Measurements from ENCODE around the gene ABCB6. TPM values are rescaled to one million over a fixed set of nuclear protein-coding genes. Genes with fewer than 3 reads are reported as not detected.

ABCB6 gene
- total and polyA plus RNA-seq, 2 of the 8 experiments (the other 6 are each of a cell fraction or from before 2014, with no cell fraction given): 44.9 to 50.6 TPM

- TF ChIP-seq ATF2 (IDR thresholded peaks at IDR 0.05; ENCODE audit: low read length): no peak
- no peak for TF ChIP-seq FOSL1 (IDR thresholded peaks at IDR 0.05; ENCODE audit: insufficient read depth, low read depth, low read length)
- TF ChIP-seq HDAC6 (IDR thresholded peaks at IDR 0.05; ENCODE audit: low read depth, low read length): no peak
- peak; percentile 5 for TF ChIP-seq ASH2L (IDR thresholded peaks at IDR 0.05; ENCODE audit: low read length)
- no peak for TF ChIP-seq CEBPB (IDR thresholded peaks at IDR 0.05; ENCODE audit: low read depth, low read length)
- TF ChIP-seq SIRT6 (IDR thresholded peaks at IDR 0.05; ENCODE audit: low read length): no peak
- TF ChIP-seq SRF (IDR thresholded peaks at IDR 0.05; ENCODE audit: low read depth, low read length): no peak
- no peak; the same call in 1 of the 2 replicates for TF ChIP-seq E2F6 (IDR thresholded peaks at IDR 0.05)
- TF ChIP-seq ZNF274 (IDR thresholded peaks at IDR 0.05; ENCODE audit: borderline replicate concordance, extremely low read depth, low read length): no peak
- TF ChIP-seq NRF1 (IDR thresholded peaks at IDR 0.05; ENCODE audit: low read depth, low read length): 0 out of 2 replicates have a peak, but pooled peaks have one; percentile 5
- peak; percentile 44; the same call in 1 of the 2 replicates for TF ChIP-seq TCF12 (IDR thresholded peaks at IDR 0.05; ENCODE audit: low read depth, low read length)
- 0 out of 2 replicates have a peak, but pooled peaks have one; percentile 30 for TF ChIP-seq PHF8 (conservative IDR thresholded peaks at IDR 0.05; ENCODE audit: low read depth, low read length)
- no peak for TF ChIP-seq YY1 (IDR thresholded peaks at IDR 0.05; ENCODE audit: low read depth, low read length)
- no peak for TF ChIP-seq NANOG (IDR thresholded peaks at IDR 0.05; ENCODE audit: insufficient read depth, low read depth, low read length, poor library complexity, severe bottlenecking)
- peak; percentile 81 for TF ChIP-seq TBP (IDR thresholded peaks at IDR 0.05; ENCODE audit: low read depth, low read length)
- TF ChIP-seq RAD21 (IDR thresholded peaks at IDR 0.05 in 1 of 2, conservative IDR thresholded peaks at IDR 0.05 in 1 of 2; ENCODE audit: low read depth in 2 of 2, low read length in 2 of 2): no peak
- TF ChIP-seq CHD1 (IDR thresholded peaks at IDR 0.05; ENCODE audit: low read depth, low read length): no peak
- peak in 1 of 2 experiments; percentile 27; a peak in 1 of 4 replicates for TF ChIP-seq HDAC2 (IDR thresholded peaks at IDR 0.05; ENCODE audit: borderline replicate concordance in 1 of 2, low read depth in 2 of 2, low read length in 2 of 2)
- TF ChIP-seq CTBP2 (IDR thresholded peaks at IDR 0.05; ENCODE audit: borderline replicate concordance, insufficient read depth, insufficient read length, low read length): peak; percentile 35
- TF ChIP-seq KDM1A (IDR thresholded peaks at IDR 0.05; ENCODE audit: borderline replicate concordance, low read length): no peak
Measured at GRCh38 chr2:219253753-219254589, 35.2 kb upstream of the ABCB6 start, which contains the start of gene TUBA4A (continued).

All from H1 (cell line).